Smooth muscle cell of the coronary artery (primary cell): ENCODE results near the gene MINDY2. TPM values are rescaled to one million over a fixed set of nuclear protein-coding genes. Genes with fewer than 3 reads are reported as not detected.

ENCODE experiments used
- total RNA-seq: library from RNA; depleted of rRNA; stranded (reverse); fragments of >200 nt; gene quantifications from 2 replicates; pipeline ENCODE4 v1.2.3, GENCODE V29; 2014; ENCODE audit warnings: low replicate concordance

The MINDY2 gene
- total RNA-seq: 14.4 and 19.0 TPM in 2 replicates

GRCh38 chr15:58770857-58771620, at the start of gene MINDY2:
MINDY2 (plus strand) TSS chr15:58771302; CDS start chr15:58771396, 94 bp downstream.

GRCh38 chr15:58749532-58750337, 21.4 kb upstream of the MINDY2 start, which contains the start of gene ADAM10:
ADAM10 (minus strand) TSS chr15:58749707; CDS start chr15:58749534, 173 bp downstream.

Other genes starting within 250 kb of the MINDY2 start
- gene ADAM10, start 21.6 kb upstream of the MINDY2 start, total RNA-seq: 199 and 272 TPM in 2 replicates
- gene SLTM, start 162.4 kb downstream of the MINDY2 start, total RNA-seq: 54.9 and 99.0 TPM in 2 replicates
- 5.6 and 10.4 TPM in 2 replicates for gene RNF111, start 216.4 kb downstream of the MINDY2 start, total RNA-seq